ENCODE data around the gene GRIN2A. TPM values are rescaled to one million over a fixed set of nuclear protein-coding genes. Genes with fewer than 3 reads are reported as not detected.

The GRIN2A gene
- total RNA-seq, 1 experiment from 2014 or later: 0.52 TPM

DNA sequence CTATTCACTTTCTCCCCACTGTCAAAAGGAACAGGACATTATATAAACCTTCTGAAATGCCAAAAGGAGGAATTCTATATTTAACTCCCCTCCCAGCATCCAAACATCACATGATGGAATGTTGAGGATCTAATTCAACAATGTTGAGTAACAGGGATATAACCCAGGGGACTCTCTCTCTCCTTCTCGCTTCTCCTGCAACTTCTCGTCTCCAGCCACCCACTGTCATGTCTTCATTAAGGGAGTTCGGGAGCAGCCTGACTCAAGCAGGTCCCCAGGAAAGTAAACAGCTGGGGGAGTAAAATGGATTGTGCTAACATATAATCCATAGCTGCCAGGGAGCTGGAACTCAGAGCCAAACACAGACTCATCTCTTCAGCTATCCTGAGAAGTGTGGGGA lies 51.7 kb downstream of the GRIN2A start:
- Histone ChIP-seq H3K27me3 (ENCODE audit: control insufficient read depth, insufficient read depth, low read length) (no peaks in the 10 kb centered on the region), H3K4me3 (ENCODE audit: insufficient read depth, low read depth, low read length) (no peak overlapping the region), H3K36me3 (replicated peaks; ENCODE audit: control insufficient read depth, insufficient read depth, low read length) (no peaks in the 10 kb centered on the region)
- DNase-seq: no peak

DNA sequence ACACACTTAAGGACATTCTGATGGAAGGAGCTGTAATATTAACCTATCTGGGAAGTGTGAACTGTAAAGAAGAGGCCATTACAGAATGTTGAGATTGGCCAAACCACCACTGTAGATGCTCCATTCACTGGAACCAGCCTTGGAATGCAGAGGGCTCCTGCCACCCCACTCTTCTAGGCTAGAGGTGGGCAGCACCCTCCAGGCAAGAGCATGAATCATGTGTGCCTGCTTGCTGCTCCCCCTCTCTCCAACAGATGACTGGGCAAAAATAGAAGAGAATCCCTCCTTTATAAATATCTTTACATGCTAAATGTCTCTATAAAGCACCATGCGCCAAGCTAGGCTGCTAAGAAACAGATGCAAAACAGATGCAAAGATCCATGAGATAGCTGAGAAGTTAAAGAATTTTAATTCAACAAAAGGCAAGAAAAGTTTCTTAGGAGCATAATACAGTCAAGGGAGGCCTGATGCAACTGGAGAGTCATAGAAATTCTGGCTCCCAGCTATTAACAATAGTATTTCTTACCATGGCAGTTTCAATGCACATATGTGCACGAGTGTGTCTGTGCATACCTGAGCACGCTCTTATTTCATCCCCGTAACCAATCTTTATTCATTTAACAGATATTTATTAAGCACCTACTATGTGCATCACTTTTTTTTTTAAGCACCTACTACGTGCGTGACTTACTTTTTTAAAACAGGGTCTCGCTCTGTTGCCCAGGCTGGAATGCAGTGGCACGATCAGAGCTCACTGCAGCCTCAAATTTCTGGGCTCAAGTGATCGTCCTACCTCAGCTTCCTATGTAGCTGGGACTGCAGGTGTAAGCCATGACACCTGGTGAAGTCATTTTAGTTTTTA lies 53.6 kb downstream of the GRIN2A start:
- Histone ChIP-seq H3K36me3 (replicated peaks; ENCODE audit: control insufficient read depth, insufficient read depth, low read length) (no peaks in the 10 kb centered on the region), H3K4me3 (ENCODE audit: insufficient read depth, low read depth, low read length) (no peak overlapping the region), H3K27me3 (ENCODE audit: control insufficient read depth, insufficient read depth, low read length) (no peaks in the 10 kb centered on the region)
- DNase-seq: no peak

DNA sequence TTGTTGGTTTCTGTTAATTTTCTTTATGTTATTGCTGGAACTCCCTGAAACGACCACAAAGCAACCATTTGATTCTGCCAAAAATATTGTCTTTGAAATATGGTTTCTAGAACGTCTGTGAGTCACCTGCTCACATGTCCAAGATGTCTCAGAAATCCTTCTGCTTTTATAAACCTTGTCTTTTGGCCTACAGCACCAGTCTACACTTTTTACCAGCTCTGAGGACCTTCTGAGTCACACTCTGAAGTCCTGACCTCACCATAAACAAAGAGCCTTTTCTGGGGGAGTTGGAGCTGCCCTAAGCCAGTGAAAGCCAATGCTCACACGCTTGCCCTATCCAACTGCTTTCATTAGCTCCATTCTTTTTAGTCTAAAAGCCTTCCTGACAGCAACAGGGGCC lies 55.5 kb downstream of the GRIN2A start:
- H3K36me3 ChIP-seq (replicated peaks; ENCODE audit: control insufficient read depth, insufficient read depth, low read length): no peaks in the 10 kb centered on the region
- H3K4me3 ChIP-seq (ENCODE audit: insufficient read depth, low read depth, low read length): no peak overlapping the region
- H3K27me3 ChIP-seq (ENCODE audit: control insufficient read depth, insufficient read depth, low read length): no peaks in the 10 kb centered on the region
- DNase-seq: no peak

DNA sequence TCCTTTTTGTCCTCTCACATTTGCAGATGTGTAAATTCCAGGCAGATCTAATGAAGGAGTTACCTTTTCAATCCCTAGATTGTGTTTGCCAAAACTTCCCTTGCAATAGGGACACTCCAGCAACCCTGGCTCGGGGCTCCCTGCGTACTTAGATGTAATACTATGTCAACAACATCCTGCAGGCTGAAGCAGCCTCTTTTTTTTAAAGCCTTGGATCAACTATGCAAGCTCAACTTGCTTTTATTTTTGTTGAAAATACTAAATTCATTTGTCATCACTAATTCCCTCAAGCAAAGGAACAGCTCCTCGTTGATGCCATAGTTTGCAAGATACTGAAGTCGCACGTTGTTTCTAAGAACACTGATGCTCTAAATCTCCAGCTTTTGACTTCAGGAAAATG lies 59.1 kb downstream of the GRIN2A start:
- Histone ChIP-seq H3K27me3 (ENCODE audit: control insufficient read depth, insufficient read depth, low read length) (no peaks in the 10 kb centered on the region), H3K36me3 (replicated peaks; ENCODE audit: control insufficient read depth, insufficient read depth, low read length) (no peaks in the 10 kb centered on the region), H3K4me3 (ENCODE audit: insufficient read depth, low read depth, low read length) (no peak overlapping the region)
- no peak for DNase-seq

DNA sequence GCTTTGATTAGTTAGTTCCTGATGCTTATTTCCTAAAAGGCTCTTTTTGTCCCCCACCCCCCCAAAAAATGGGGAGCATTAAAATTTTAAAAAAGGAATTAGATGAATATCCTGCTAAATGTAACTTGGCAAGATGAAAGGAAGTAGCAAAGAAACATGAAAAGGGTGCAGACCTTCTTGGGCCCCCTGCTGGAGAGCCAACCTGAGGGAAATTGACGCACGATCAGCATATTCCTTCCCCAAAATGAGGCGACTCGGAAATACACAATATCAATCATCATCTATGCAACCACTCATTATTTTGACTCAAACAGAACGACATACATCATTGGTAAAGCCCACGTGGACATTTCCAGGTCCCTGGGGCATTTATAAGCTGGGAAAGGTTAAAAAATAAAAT lies 59.7 kb downstream of the GRIN2A start:
- Histone ChIP-seq H3K36me3 (replicated peaks; ENCODE audit: control insufficient read depth, insufficient read depth, low read length) (no peaks in the 10 kb centered on the region), H3K4me3 (ENCODE audit: insufficient read depth, low read depth, low read length) (no peak overlapping the region), H3K27me3 (ENCODE audit: control insufficient read depth, insufficient read depth, low read length) (no peaks in the 10 kb centered on the region)
- no peak for DNase-seq

DNA sequence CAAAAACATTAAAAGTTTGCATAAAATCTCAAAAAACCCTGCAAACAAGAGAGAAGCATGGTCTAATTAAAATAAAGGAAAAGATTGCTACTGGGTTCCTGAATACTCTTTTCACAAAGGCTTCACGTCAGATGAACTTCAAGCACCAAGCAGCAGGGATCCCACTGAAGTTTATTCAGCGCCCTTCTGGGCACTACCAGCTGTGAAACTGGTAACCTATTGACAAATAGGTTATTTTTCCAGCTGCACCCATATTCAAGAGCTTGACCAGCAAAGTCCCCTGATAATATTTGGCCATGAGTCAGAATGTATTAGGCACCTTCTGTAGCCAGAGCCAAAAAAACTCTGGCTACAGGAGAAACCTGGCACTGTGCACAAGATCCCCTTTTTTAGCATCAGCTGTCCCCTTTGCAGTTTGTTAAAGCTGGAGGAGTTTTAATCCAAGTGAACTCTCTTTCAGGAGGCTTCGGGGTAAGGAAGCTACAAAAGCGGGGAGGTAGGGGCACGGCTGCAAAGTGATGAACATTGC lies 60.3 kb downstream of the GRIN2A start:
- Histone ChIP-seq H3K27me3 (ENCODE audit: control insufficient read depth, insufficient read depth, low read length) (no peaks in the 10 kb centered on the region), H3K4me3 (ENCODE audit: insufficient read depth, low read depth, low read length) (no peak overlapping the region), H3K36me3 (replicated peaks; ENCODE audit: control insufficient read depth, insufficient read depth, low read length) (no peaks in the 10 kb centered on the region)
- DNase-seq: no peak

DNA sequence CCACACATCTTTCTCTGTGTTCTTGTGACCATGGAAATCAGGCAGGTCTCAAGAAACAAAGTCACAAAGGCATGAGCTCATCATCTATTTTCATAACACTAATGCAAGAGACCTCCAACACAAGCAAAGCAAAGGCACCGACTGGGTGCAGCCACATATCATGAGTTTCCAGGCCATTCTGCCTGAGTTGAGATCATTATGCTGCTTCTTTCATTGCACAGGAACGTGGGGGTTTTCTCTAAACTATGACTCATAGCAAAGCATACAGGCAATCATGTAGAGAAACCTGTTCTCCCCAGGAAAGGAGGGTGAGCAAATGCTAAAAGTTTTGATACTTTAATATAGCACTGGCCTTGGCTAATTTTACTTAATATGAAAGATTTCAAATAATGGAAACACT lies 60.7 kb downstream of the GRIN2A start:
- H3K4me3 ChIP-seq (ENCODE audit: insufficient read depth, low read depth, low read length): no peak overlapping the region
- H3K36me3 ChIP-seq (replicated peaks; ENCODE audit: control insufficient read depth, insufficient read depth, low read length): no peaks in the 10 kb centered on the region
- no peak for DNase-seq
- H3K27me3 ChIP-seq (ENCODE audit: control insufficient read depth, insufficient read depth, low read length): no peaks in the 10 kb centered on the region

DNA sequence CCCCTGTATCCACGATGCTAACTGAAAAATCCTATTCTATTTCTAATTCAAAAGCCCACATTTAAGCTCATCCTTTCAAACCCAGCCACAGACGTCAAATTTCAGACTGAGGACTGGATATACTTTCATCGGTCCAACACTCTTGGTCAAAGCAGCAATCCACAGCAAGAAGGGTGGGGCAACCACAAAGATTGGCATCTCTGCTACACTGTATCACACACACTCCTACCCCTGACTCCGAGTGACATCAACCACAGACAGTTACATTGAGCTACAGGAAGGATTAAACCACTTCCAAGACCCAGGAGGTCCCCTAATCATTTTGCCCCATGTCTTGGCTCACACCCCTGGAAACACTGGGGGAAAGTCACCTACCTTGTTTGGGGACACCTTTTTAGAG lies 61.3 kb downstream of the GRIN2A start:
- H3K36me3 ChIP-seq (replicated peaks; ENCODE audit: control insufficient read depth, insufficient read depth, low read length): no peaks in the 10 kb centered on the region
- DNase-seq: no peak
- no peak overlapping the region for H3K4me3 ChIP-seq (ENCODE audit: insufficient read depth, low read depth, low read length)
- no peaks in the 10 kb centered on the region for H3K27me3 ChIP-seq (ENCODE audit: control insufficient read depth, insufficient read depth, low read length)

DNA sequence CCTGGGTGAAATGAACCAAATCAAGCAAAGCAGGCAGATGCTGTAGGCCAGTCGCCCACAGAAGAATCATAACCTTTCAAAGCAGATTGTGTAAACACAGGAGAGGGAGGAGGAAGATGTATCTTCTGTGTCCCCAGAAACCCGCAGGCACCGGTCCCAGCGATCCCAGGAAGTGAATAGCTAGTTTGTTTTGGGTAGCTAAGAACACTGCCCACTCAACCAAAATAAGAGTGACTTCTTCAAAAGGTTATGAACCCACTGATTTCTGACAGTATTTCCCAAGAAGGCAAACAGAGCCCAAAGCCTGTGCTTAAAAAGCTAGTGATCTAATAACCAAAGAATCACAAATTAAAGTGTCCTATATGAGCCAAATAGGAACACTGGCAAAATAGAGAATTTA lies 67.8 kb downstream of the GRIN2A start:
- DNase-seq: no peak
- no peak overlapping the region for H3K4me3 ChIP-seq (ENCODE audit: insufficient read depth, low read depth, low read length)
- H3K27me3 ChIP-seq (ENCODE audit: control insufficient read depth, insufficient read depth, low read length): no peaks in the 10 kb centered on the region
- H3K36me3 ChIP-seq (replicated peaks; ENCODE audit: control insufficient read depth, insufficient read depth, low read length): no peaks in the 10 kb centered on the region

DNA sequence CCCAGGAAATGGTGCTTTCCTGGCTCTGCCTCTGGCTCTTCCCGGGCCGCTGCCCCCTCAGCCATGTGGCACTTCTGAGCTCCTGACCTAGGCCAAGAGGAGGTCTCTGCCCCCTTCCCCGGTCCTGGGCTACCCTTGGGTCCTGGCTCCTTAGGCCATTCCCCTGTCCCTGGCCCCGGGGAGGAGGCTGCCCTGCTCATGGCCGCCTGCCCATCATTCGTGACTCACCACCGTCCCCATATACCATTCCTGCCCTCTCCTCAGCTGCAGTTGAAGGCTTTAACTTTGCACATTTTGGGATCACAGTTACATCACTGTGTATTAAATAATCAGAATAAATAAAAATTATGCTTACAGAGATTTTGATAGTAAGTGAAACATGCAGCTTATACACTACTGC lies 69.0 kb downstream of the GRIN2A start:
- Histone ChIP-seq H3K27me3 (ENCODE audit: control insufficient read depth, insufficient read depth, low read length) (no peaks in the 10 kb centered on the region), H3K4me3 (ENCODE audit: insufficient read depth, low read depth, low read length) (no peak overlapping the region), H3K36me3 (replicated peaks; ENCODE audit: control insufficient read depth, insufficient read depth, low read length) (no peaks in the 10 kb centered on the region)
- DNase-seq: no peak

DNA sequence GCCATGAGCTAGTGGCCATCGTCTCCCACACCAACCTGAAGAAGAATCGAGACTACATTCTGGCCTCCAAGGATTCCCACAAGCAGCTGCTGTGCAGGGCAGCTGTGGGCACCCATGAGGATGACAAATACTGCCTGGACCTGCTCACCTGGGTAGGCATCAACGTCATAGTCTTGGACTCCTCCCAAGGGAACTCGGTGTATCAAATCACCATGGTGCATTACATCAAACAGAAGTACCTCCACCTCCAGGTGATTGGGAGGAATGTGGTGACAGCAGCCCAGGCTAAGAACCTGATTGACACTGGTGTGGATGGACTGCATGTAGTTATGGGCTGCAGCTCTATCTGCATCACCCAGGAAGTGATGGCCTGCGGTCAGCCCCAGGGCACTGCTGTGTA lies 70.2 kb downstream of the GRIN2A start:
- H3K36me3 ChIP-seq (replicated peaks; ENCODE audit: control insufficient read depth, insufficient read depth, low read length): no peaks in the 10 kb centered on the region

DNA sequence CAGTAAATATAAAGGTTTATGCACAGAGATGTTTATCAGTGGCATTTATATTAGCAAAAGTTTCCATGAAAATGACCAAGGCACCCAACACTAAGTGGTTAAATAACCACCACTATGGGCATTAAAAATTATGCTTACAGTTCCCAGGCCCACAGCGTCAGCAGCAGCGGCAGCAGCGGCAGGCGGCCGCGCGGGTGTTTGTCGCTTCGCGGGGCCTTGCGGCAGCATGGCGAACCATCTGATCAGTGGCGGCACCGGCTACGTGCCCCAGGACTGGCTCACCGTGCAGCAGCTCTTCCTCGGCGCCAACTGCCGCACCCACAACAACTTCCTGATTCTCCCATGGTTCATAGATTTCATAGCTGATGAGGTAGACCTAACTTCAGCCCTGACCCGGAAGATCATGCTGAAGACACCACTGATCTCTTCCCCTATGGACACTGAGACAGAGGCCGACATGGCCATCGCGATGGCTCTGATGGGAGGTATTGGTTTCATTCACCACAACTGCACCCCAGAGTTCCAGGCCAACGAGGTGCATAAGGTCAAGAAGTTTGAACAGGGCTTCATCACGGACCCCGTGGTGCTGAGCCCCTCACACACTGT lies 71.0 kb downstream of the GRIN2A start:
- Histone ChIP-seq H3K27me3 (ENCODE audit: control insufficient read depth, insufficient read depth, low read length) (no peaks in the 10 kb centered on the region), H3K36me3 (replicated peaks; ENCODE audit: control insufficient read depth, insufficient read depth, low read length) (no peaks in the 10 kb centered on the region), H3K4me3 (ENCODE audit: insufficient read depth, low read depth, low read length) (no peak overlapping the region)
- no peak for DNase-seq

More for the DNA sequence above, 70.2 kb downstream of the GRIN2A start:
- H3K4me3 ChIP-seq (ENCODE audit: insufficient read depth, low read depth, low read length): no peak overlapping the region
- DNase-seq: no peak
- no peaks in the 10 kb centered on the region for H3K27me3 ChIP-seq (ENCODE audit: control insufficient read depth, insufficient read depth, low read length)

DNA sequence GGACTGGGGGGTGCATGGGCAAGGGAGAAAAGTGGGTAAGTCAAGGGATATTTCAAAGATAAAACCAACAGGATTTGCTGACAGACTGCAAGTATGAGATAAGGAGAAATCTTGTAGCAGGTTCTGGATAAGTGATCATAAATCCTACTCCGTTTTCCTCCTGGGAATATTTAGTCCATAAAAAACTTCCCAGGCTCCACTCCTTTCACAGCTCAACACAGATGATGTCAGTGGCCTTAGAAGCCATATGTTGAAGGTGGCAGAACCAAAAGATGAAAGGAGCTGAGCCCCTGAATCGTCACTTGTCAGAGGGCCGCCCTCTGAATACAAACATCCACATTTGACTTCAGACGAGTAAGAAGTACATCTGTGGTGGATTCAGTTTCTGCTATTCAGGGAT lies 71.7 kb downstream of the GRIN2A start:
- no peak overlapping the region for H3K4me3 ChIP-seq (ENCODE audit: insufficient read depth, low read depth, low read length)
- DNase-seq: no peak
- no peaks in the 10 kb centered on the region for H3K36me3 ChIP-seq (replicated peaks; ENCODE audit: control insufficient read depth, insufficient read depth, low read length)
- no peaks in the 10 kb centered on the region for H3K27me3 ChIP-seq (ENCODE audit: control insufficient read depth, insufficient read depth, low read length)

DNA sequence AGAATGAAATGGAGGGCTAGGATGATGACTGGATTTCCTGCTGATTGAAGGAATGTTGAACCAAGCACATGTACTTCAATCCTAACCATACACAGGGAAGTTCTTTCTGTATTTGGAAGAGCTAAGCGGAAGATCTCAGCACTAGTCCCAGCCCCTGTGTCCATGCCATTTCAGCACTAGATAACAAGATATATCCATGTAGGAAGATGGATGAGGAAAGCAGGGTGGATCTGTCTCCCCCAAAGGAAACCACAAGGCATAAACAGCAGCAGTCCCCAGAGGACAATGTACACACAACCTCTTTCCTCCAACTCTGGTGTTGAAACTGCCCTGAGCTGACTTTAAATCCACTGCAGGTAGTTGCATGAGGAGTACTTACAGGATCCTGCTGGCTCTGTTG lies 75.1 kb downstream of the GRIN2A start:
- DNase-seq: no peak
- Histone ChIP-seq H3K27me3 (ENCODE audit: control insufficient read depth, insufficient read depth, low read length) (no peaks in the 10 kb centered on the region), H3K4me3 (ENCODE audit: insufficient read depth, low read depth, low read length) (no peak overlapping the region), H3K36me3 (replicated peaks; ENCODE audit: control insufficient read depth, insufficient read depth, low read length) (no peaks in the 10 kb centered on the region)

DNA sequence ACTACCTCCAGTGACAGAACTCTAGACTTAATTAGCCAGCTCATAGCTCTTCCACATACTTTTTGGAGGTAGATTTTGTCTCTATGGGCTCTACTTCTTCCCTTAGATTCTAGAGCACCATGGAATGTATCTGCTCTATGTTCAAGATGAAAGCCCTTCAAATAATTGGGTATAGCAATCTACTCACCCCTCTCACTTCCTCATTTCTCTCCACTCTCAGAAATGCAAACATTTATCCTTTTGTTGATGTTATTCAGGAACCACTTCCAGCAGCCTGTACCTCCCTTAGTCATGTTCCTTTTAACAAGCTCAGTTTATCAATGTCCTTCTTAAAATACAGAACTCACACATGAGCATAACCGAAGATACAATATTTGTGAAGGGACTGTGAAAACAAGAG lies 78.5 kb downstream of the GRIN2A start:
- no peak overlapping the region for H3K4me3 ChIP-seq (ENCODE audit: insufficient read depth, low read depth, low read length)
- no peaks in the 10 kb centered on the region for H3K27me3 ChIP-seq (ENCODE audit: control insufficient read depth, insufficient read depth, low read length)
- DNase-seq: no peak

More for the DNA sequence above, 78.5 kb downstream of the GRIN2A start:
- no peaks in the 10 kb centered on the region for H3K36me3 ChIP-seq (replicated peaks; ENCODE audit: control insufficient read depth, insufficient read depth, low read length)

All from H7 (cell line).